Ureter (tissue), 1 donor: Measurements from ENCODE around the gene OR51S1. TPM values are rescaled to one million over a fixed set of nuclear protein-coding genes. Genes with fewer than 3 reads are reported as not detected.
"Not testable (repeated sequence)": the region's sequence is repeated elsewhere in the genome, so short reads cannot be mapped to it uniquely, and the experiment has no call there.

Experiments used
- DNase-seq: peaks from one replicate; pipeline ENCODE4 v3.0.0-alpha.2; 2020; ENCODE audit warnings: low spot score
- total RNA-seq: library from RNA; stranded (reverse); gene quantifications from one replicate; pipeline ENCODE4 v1.2.4, GENCODE V29; 2023
- donor health status: DM: yes; HTN: yes; CAD: no.

OR51S1 gene
- total RNA-seq, 1 donor from 2014 or later, result not detected

DNA sequence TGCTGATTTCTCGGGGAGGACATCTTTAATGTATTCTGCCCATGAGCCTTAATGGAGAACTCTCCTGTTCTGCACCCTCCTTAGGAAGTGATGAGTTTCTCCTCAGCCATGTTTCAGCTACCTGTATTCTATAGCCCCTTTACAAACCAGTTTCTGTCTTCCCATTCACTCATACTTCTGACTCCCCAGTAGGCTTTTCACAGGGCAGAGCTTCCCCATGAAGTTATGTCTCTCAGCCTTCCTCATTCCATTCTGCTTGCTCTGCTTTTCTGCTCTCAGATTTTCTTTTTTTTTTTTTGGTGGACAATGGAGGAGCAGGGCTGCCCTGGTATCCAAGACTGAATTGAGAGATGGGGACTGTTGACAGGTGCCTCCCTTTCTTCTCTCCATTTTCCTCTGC is 40.5 kb downstream of the OR51S1 start:
- DNase-seq, result no peak

DNA sequence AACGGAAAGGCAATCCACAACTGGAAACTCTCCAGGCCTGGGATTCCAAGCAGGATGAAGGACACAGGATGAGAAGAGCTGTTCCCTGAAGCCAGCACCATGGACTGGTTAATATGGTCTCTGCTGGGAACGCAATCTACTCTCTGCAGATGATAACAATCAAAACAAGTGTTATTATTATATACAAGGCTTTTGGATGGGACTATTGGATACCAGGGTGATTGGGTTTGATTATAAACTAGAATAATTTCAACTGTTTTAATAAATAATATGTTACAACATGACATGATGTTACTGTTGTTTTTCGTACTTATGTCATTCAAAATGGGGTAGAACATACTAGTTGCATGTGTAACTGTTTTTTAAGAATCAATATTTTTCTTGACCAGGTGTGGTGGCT is 44.7 kb downstream of the OR51S1 start, which contains the start of gene OR52R1:
Gene OR52R1 (minus strand): TSS at position 101 of the 400 bp plus-strand sequence. CDS start 0 bp downstream, at position 101.
- no peak for DNase-seq

DNA sequence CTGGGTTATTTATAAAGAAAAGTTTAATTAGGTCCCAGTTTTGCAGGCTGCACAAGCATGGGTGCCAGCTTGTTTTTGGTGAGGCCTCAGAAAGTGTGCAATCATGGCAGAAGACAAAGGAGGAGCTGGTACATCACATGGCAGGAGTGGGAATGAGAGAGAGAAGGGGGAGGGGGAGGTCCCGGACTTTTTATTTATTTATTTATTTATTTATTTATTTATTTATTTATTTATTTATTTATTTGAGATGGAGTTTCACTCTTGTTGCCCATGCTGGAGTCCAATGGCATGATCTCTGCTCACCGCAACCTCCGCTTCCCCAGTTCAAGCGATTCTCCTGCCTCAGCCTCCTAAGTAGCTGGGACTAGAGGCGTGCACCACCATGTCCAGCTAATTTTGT is 47.7 kb downstream of the OR51S1 start:
- DNase-seq, result not testable (repeated sequence)

DNA sequence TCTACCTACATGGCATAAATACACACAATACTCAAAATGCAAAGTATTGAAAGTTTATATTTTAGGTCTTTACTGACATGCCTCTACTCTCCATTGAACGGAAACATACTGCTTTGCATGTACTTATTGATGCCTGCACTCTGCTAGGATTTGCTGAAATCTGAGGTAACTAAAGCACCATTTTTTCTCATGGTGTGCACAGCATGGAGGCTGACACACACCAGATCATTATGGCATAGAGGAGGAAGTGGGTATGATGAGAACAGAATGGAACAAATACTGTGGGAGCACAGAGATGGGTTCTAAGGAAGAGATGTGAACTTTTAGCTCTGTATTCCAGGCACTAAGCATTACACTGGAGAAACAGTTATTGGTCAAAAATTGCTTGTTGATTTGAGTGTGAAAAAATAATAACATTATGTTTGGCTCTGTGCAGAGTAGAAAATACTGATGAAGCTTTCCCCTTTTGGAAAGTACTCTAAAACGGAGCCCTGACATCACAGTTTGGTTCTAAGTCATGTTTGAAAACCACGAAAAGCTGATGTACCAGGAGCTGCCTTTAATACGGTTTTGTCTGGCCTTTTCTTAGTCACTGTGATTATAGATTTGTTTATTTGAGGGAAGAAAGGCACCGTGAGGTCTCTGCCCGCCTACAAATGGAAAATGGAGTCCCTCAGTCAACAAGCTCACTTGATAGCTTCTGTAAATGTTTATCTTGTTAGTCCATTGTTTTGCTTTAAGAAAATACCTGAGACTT is 50.4 kb downstream of the OR51S1 start:
- DNase-seq, result no peak

Other genes with a start within 250 kb of the OR51S1 start
- gene TRIM68, start 241.0 kb downstream of the OR51S1 start, total RNA-seq, result 28.9 TPM
- not detected for gene OR51D1, start 211.7 kb downstream of the OR51S1 start, total RNA-seq
- 0.86 TPM for gene OR51E1, start 205.2 kb downstream of the OR51S1 start, total RNA-seq
- 7.4 TPM for gene OR51E2, start 151.4 kb downstream of the OR51S1 start, total RNA-seq
- gene MMP26, start 144.4 kb downstream of the OR51S1 start, total RNA-seq, result not detected
- not detected for gene OR51F1, start 79.3 kb downstream of the OR51S1 start, total RNA-seq
- not detected for gene OR52R1, start 44.8 kb downstream of the OR51S1 start, total RNA-seq
- not detected for gene OR51F2, start 27.9 kb downstream of the OR51S1 start, total RNA-seq
- gene OR51T1, start 32.7 kb upstream of the OR51S1 start, total RNA-seq, result not detected
- not detected for gene OR51A7, start 54.6 kb upstream of the OR51S1 start, total RNA-seq
- gene OR51G2, start 70.1 kb upstream of the OR51S1 start, total RNA-seq, result not detected
- gene OR51G1, start 75.1 kb upstream of the OR51S1 start, total RNA-seq, result not detected
- not detected for gene OR51A4, start 98.4 kb upstream of the OR51S1 start, total RNA-seq
- gene OR51A2, start 106.5 kb upstream of the OR51S1 start, total RNA-seq, result not detected
- gene OR51L1, start 145.6 kb upstream of the OR51S1 start, total RNA-seq, result not detected
- not detected for gene OR52J3, start 197.3 kb upstream of the OR51S1 start, total RNA-seq
- not detected for gene OR52E2, start 210.4 kb upstream of the OR51S1 start, total RNA-seq
- gene OR52E1, start 220.4 kb upstream of the OR51S1 start, total RNA-seq, result not detected